Skeletal muscle satellite cell (primary cell): ENCODE measurements around the gene AAGAB.
"Not testable (repeated sequence)": the region's sequence is repeated elsewhere in the genome, so short reads cannot be mapped to it uniquely, and the experiment has no call there.

ENCODE experiments used
- H3K27me3 ChIP-seq: 2 replicates; pipeline ENCODE4 v1.7.0; 2013; ENCODE audit warnings: low read length; ENCODE audit not compliant: control insufficient read depth, insufficient read depth
- H3K36me3 ChIP-seq: 2 replicates; pipeline ENCODE4 v1.7.0; 2013; ENCODE audit warnings: mild to moderate bottlenecking, control low read depth, low read length; ENCODE audit not compliant: insufficient read depth
- H3K4me1 ChIP-seq: 2 replicates; pipeline ENCODE4 v1.7.0; 2013; ENCODE audit warnings: low read length; ENCODE audit not compliant: control insufficient read depth, insufficient read depth
- H3K4me2 ChIP-seq: 2 replicates; pipeline ENCODE4 v1.7.0; 2013; ENCODE audit warnings: mild to moderate bottlenecking, low read length
- H3K4me3 ChIP-seq: 2 replicates; pipeline ENCODE4 v1.7.0; 2013; ENCODE audit warnings: low read length
- H3K9ac ChIP-seq: 2 replicates; pipeline ENCODE4 v1.7.0; 2013; ENCODE audit warnings: mild to moderate bottlenecking, low read depth, low read length, moderate library complexity
- H3K9me3 ChIP-seq: replicated peaks from 2 replicates; pipeline ENCODE4 v1.7.0; 2013; ENCODE audit warnings: mild to moderate bottlenecking, control low read depth, low read length

The AAGAB gene

DNA sequence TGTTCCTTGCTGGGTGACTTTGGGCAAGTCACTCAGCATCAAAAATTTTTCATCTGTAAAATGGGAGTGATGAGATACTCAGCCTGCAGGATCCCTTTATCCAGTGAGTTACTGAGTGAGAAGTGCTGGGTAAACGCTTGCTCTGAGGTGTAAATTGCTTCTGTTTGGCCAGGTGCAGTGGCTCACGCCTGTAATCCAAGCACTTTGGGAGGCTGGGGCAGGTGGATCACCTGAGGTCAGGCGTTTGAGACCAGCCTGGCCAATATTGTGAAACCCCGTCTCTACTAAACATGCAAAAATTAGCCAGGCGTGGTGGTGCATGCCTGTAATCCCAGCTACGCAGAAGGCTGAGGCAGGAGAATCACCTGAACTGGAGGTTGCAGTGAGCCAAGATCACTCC is 101.4 kb downstream of the AAGAB start:
- Histone ChIP-seq H3K36me3 (peaks cover 31% of the 10 kb centered on the region), H3K4me1 (peaks cover 37% of the 10 kb centered on the region)
- H3K27me3 ChIP-seq, H3K4me3 ChIP-seq, H3K9ac ChIP-seq, H3K4me2 ChIP-seq, H3K9me3 ChIP-seq: not testable (repeated sequence)

DNA sequence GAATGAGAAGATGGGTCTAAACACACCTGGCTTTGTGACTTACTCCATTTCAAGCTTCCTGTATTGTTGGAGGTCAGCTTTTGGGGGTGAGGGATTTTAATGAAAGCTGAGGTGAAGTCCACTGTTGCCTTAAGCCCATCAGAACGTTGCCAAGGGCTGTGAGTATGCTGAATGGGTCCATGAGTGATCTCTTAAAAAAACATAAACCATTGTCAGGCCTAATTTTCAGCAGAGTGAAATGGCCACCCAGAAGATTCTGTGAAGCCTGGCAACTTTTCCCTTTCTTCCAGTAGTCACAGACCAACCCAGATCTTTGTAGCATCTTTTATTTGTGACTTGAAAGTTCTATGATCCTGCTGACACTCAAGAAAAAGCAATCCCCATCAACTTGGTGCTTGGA is 102.0 kb downstream of the AAGAB start:
- no peaks in the 10 kb centered on the region for H3K9me3 ChIP-seq
- H3K4me2 ChIP-seq: no peak overlapping the region
- no peak overlapping the region for H3K9ac ChIP-seq
- H3K36me3 ChIP-seq: peaks cover 29% of the 10 kb centered on the region
- no peaks in the 10 kb centered on the region for H3K27me3 ChIP-seq
- no peak overlapping the region for H3K4me3 ChIP-seq
- peaks cover 43% of the 10 kb centered on the region for H3K4me1 ChIP-seq
